Astrocyte of the cerebellum (primary cell): Measurements from ENCODE around the gene THUMPD1.
"Not testable (repeated sequence)": the region's sequence is repeated elsewhere in the genome, so short reads cannot be mapped to it uniquely, and the experiment has no call there.

ENCODE experiments used
- DNase-seq: peaks from one replicate; pipeline ENCODE4 v3.0.0-alpha.2; 2011; ENCODE audit warnings: low read depth
- H3K4me3 ChIP-seq: 2 replicates; pipeline ENCODE4 v1.5.1; 2011; ENCODE audit warnings: mild to moderate bottlenecking, low read depth, low read length, moderate library complexity
- CTCF ChIP-seq: IDR thresholded peaks from 2 replicates; pipeline ENCODE4 v1.5.1; 2012; ENCODE audit warnings: low read length, low read depth, moderate library complexity, mild to moderate bottlenecking; ENCODE audit errors: missing control alignments
- in situ Hi-C: cut with HindIII; loops from 2 replicates; pipeline ENCODE4 v1.10.0; 2017; ENCODE audit warnings: low sequenced_read_pairs

THUMPD1 gene

GRCh38 chr16:20704281-20704680 is 37.3 kb downstream of the THUMPD1 start:
- no peak for TF ChIP-seq CTCF
- DNase-seq = no peak
- H3K4me3 ChIP-seq = no peak overlapping the region
- in situ Hi-C loops = no loop called here

GRCh38 chr16:20701692-20702091 is 39.9 kb downstream of the THUMPD1 start:
- DNase-seq, in situ Hi-C loops, H3K4me3 ChIP-seq: not testable (repeated sequence)

GRCh38 chr16:20696618-20697017 is 45.0 kb downstream of the THUMPD1 start:
- no peak for DNase-seq
- no peak for TF ChIP-seq CTCF
- in situ Hi-C loops = no loop called here
- no peak overlapping the region for H3K4me3 ChIP-seq

- in situ Hi-C loops = no loop called here
- H3K4me3 ChIP-seq = no peak overlapping the region
- no peak for DNase-seq
- TF ChIP-seq CTCF = no peak
These were observed 46.6 kb downstream of the THUMPD1 start for GRCh38 chr16:20695024-20695423.

GRCh38 chr16:20694096-20694495 is 47.5 kb downstream of the THUMPD1 start:
- DNase-seq, in situ Hi-C loops, H3K4me3 ChIP-seq: not testable (repeated sequence)

GRCh38 chr16:20689668-20690067 is 52.0 kb downstream of the THUMPD1 start:
- no peak overlapping the region for H3K4me3 ChIP-seq
- TF ChIP-seq CTCF = no peak
- DNase-seq = no peak
- in situ Hi-C loops = no loop called here

GRCh38 chr16:20683812-20684211 is 57.8 kb downstream of the THUMPD1 start:
- no peak for TF ChIP-seq CTCF
- no peak for DNase-seq
- in situ Hi-C loops = no loop called here
- H3K4me3 ChIP-seq = no peak overlapping the region
